Activated CD4-positive, alpha-beta memory T cell treated with anti-CD3 and anti-CD28 coated beads, Interleukin-2, amount 10 ng/mL, durations not matched to agents 7 days and 5 days (primary cell): ENCODE results near the gene MED12L. TPM values are rescaled to one million over a fixed set of nuclear protein-coding genes. Genes with fewer than 3 reads are reported as not detected.
"Not testable (repeated sequence)": the region's sequence is repeated elsewhere in the genome, so short reads cannot be mapped to it uniquely, and the experiment has no call there.

Experiments
- CTCF ChIA-PET: fragments of 350-600 bp; sonication (Branson Sonifier 250); formaldehyde crosslinking; loops from one replicate; lab custom pipeline; 2021; ENCODE audit warnings: antibody characterized with exemption, inconsistent platforms; lab: Charles Lee
- POLR2A ChIA-PET: fragments of 350-600 bp; sonication (Branson Sonifier 250); formaldehyde crosslinking; loops from one replicate; lab custom pipeline; 2021; ENCODE audit warnings: antibody characterized with exemption; lab: Charles Lee
- DNase-seq: peaks from one replicate; pipeline ENCODE4 v3.0.0-alpha.2; 2020
- H3K27ac Mint-ChIP-seq: one replicate; pipeline ENCODE4 v1.8.0; 2021; ENCODE audit warnings: mild to moderate bottlenecking, mixed read lengths
- H3K27me3 Mint-ChIP-seq: one replicate; pipeline ENCODE4 v1.8.0; 2021; ENCODE audit warnings: mixed read lengths
- H3K36me3 Mint-ChIP-seq: one replicate; pipeline ENCODE4 v1.8.0; 2021; ENCODE audit warnings: low read depth, mixed read lengths
- H3K4me1 Mint-ChIP-seq: one replicate; pipeline ENCODE4 v1.8.0; 2021; ENCODE audit warnings: mixed read lengths
- H3K4me3 Mint-ChIP-seq: one replicate; pipeline ENCODE4 v1.8.0; 2021; ENCODE audit warnings: mild to moderate bottlenecking, mixed read lengths
- H3K9me3 Mint-ChIP-seq: one replicate; pipeline ENCODE4 v1.8.0; 2021; ENCODE audit warnings: mixed read lengths
- total RNA-seq, 2 experiments: library from RNA; stranded (reverse); gene quantifications; one replicate each; pipeline ENCODE4 v1.2.3, GENCODE V29; 2021

MED12L gene, protein sequence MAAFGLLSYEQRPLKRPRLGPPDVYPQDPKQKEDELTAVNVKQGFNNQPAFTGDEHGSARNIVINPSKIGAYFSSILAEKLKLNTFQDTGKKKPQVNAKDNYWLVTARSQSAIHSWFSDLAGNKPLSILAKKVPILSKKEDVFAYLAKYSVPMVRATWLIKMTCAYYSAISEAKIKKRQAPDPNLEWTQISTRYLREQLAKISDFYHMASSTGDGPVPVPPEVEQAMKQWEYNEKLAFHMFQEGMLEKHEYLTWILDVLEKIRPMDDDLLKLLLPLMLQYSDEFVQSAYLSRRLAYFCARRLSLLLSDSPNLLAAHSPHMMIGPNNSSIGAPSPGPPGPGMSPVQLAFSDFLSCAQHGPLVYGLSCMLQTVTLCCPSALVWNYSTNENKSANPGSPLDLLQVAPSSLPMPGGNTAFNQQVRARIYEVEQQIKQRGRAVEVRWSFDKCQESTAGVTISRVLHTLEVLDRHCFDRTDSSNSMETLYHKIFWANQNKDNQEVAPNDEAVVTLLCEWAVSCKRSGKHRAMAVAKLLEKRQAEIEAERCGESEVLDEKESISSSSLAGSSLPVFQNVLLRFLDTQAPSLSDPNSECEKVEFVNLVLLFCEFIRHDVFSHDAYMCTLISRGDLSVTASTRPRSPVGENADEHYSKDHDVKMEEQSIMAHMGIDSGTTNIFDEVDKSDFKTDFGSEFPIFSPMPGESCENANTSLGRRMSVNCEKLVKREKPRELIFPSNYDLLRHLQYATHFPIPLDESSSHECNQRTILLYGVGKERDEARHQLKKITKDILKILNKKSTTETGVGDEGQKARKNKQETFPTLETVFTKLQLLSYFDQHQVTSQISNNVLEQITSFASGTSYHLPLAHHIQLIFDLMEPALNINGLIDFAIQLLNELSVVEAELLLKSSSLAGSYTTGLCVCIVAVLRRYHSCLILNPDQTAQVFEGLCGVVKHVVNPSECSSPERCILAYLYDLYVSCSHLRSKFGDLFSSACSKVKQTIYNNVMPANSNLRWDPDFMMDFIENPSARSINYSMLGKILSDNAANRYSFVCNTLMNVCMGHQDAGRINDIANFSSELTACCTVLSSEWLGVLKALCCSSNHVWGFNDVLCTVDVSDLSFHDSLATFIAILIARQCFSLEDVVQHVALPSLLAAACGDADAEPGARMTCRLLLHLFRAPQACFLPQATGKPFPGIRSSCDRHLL (N-terminal part only)
- 1 to 10 TPM; 1.6 TPM for total RNA-seq

DNA sequence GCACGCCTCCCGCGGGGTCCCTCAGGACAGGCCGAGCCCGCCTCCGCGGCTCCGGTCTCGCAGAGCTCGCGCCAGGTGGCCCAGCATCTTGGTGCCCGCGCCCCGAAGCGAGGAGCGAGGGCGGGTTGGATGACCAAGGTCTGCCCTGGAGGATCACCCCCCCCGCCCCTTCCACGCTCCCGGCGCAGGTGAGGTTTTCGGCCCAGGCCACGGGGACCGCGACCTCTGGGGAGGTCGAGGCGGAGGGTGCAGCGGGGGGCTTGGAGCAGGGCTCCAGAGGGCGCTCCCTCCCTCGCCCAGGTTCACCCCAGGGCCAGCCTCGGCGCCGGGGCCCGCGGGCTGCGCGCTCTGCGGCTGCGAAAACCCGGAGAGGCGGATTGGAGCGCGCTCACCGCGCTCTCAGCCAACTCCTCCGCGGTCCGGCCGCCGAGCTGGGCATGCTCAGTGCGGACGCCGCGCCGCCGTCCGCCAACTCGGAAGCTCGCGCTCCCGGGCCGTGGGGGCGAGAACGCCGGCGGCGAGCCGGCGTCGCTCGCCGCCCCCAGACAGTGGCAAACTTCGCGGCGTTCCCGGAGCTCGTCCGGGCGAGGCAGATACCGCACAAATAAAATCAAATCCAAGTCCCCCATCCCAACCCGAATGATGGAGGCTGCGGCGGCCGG, at the start of gene MED12L:
MED12L (plus strand) TSS at position 438 of the 662 bp plus-strand sequence. CDS start 1,263 bp downstream, outside the sequence.
- POLR2A ChIA-PET: interaction anchor here (1.1 to 2.6 kb wide), 2 partner anchors 118 to 323 kb away, joined by 3 to 10 read pairs; partner anchors contain the start of genes GPR171 and SIAH2
- H3K4me3 Mint-ChIP-seq: peak within 1 kb of the TSS; percentile 77
- no peaks in the 10 kb centered on the region for H3K9me3 Mint-ChIP-seq
- H3K27ac Mint-ChIP-seq: no peak within 1 kb of the TSS
- peaks cover 10% of the 10 kb centered on the region for H3K4me1 Mint-ChIP-seq
- DNase-seq: peak; percentile 63
- CTCF ChIA-PET: interaction anchor here (0.5 to 4.3 kb wide), 12 partner anchors 8 to 657 kb away, joined by 3 to 29 read pairs (median 5); partner anchors contain the start of gene ERICH6
- H3K36me3 Mint-ChIP-seq: no peaks in the 10 kb centered on the region
- H3K27me3 Mint-ChIP-seq: peaks cover 51% of the 10 kb centered on the region

DNA sequence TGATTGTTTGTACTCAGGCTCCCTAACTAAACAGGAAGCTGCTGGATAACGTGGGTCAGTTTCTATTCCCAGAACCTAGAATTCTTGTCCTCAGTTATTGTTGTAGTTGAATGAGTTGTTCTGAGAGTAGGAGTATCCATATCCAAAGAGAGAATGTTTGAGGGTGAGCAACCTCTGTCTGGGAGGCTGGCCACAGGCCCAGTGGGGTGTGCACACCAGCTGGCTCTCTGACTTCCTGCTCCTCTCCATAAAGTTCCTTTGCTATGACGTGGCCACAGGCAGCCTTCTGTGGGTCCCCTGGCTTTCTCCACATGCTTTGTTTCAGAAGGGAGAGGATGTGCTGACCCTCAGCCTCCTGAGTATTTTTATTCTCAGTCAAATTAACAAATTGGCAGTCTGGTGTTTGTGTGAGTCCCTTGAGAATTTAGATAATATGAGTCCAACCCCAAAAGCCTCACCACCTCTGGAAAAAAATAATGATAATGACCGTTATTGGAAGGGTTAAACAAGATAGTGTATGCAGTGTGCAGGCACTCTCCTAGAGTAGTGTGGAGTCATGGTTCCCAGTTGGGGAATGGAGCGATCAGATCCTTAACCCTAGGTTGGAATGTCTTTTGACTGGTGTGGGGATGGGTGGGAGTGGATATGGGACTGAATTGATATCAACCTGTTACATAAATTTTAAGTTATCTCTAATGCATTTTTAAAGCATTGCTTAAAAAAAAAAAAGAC, 47.6 kb upstream of the MED12L start:
- CTCF ChIA-PET: no interaction called here
- POLR2A ChIA-PET: no interaction called here
- Mint-ChIP-seq H3K27me3 (peaks cover 5% of the 10 kb centered on the region), H3K36me3 (no peaks in the 10 kb centered on the region), H3K27ac (no peak overlapping the region), H3K4me3 (no peak overlapping the region), H3K9me3 (no peaks in the 10 kb centered on the region), H3K4me1 (no peaks in the 10 kb centered on the region)
- no peak for DNase-seq

DNA sequence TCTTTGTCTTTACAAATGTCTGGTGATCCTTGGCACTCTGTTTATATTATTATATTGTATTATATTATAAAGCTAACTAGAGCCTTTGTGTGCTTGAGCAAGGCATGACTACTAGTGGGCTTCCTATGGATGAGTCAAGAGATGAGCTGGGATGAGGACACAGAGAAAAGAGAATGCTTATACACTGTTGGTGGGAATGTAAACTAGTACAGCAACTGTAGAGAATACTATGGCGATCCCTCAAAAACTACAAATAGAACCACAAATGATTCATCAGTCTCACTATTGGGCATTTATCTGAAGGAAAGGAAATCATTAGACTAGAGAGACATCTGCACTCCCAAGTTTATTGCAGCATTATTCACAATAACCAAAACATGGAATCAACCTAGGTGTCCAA, 40.8 kb upstream of the MED12L start:
- CTCF ChIA-PET: no interaction called here
- no peak overlapping the region for H3K4me3 Mint-ChIP-seq
- POLR2A ChIA-PET: no interaction called here
- no peak overlapping the region for H3K27ac Mint-ChIP-seq
- no peaks in the 10 kb centered on the region for H3K36me3 Mint-ChIP-seq
- DNase-seq: no peak
- no peaks in the 10 kb centered on the region for H3K4me1 Mint-ChIP-seq
- H3K9me3 Mint-ChIP-seq: no peaks in the 10 kb centered on the region
- H3K27me3 Mint-ChIP-seq: peaks cover 16% of the 10 kb centered on the region

DNA sequence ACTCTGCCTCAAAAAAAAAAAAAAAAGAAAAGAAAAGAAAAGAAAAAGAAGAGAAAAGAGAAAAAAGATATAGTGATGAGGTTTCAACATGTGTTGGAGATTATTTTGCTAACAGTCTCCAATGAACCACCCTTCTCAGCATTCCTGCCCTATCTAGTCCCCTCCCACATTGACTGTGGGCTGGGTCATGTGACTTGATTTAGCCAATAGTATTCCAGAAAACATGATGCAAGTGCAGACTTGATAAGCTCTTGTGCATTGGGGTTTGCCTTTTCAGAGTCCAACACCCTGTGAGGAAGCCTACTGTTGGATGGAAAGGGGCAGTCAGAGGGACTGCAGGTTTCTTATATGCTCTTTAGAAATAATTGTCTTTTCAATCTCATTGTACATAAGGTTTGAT, 37.8 kb upstream of the MED12L start:
- DNase-seq: no peak
- H3K36me3 Mint-ChIP-seq: no peaks in the 10 kb centered on the region
- peaks cover 19% of the 10 kb centered on the region for H3K27me3 Mint-ChIP-seq
- no peaks in the 10 kb centered on the region for H3K4me1 Mint-ChIP-seq
- H3K4me3 Mint-ChIP-seq: no peak overlapping the region
- POLR2A ChIA-PET: no interaction called here
- no peak overlapping the region for H3K27ac Mint-ChIP-seq
- no peaks in the 10 kb centered on the region for H3K9me3 Mint-ChIP-seq
- CTCF ChIA-PET: no interaction called here

DNA sequence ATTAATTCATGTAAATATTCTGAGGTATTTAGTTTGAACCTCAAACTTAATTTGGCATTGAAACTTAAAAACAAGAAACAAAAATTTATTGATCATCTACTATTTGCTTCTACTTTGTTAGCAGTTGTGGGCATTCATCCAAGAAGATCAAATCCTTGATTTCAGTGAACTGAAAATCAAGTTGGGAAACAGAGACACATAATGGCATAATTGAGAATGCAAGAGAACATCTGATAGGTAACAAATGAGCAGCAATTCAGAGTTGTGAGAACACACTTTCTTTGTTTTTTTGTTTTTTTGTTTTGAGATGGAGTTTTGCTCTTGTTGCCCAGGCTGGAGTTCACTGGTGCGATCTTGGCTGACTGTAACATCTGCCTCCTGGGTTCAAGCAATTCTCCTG, 33.9 kb upstream of the MED12L start:
- ChIA-PET POLR2A (interaction anchor here (0.7 kb wide), 1 partner anchor 52 kb away, joined by 3 read pairs; no protein-coding TSS in a partner anchor), CTCF (interaction anchor here (0.7 kb wide), 1 partner anchor 116 kb away, joined by 5 read pairs; no protein-coding TSS in a partner anchor)
- no peak overlapping the region for H3K4me3 Mint-ChIP-seq
- no peaks in the 10 kb centered on the region for H3K36me3 Mint-ChIP-seq
- H3K4me1 Mint-ChIP-seq: no peaks in the 10 kb centered on the region
- DNase-seq: no peak
- H3K9me3 Mint-ChIP-seq: no peaks in the 10 kb centered on the region
- no peak overlapping the region for H3K27ac Mint-ChIP-seq
- peaks cover 28% of the 10 kb centered on the region for H3K27me3 Mint-ChIP-seq

DNA sequence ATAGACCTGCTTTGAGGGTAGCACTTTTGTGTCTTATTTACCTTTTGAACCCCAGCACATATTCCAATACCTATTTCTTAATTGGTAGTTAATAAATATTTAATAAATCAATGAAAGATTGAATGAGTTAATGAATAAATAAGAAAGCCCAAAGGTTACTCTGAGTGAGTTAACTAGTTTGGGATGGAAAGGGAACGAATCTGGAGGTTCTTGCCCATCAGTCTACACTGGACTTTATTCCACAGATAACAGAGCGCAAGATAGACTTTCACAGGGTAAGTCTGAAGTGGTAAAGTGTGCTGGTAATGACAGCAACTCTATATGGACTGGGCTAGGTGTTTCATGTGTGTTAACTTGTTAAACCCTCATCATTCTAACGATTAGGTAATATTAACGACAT, 33.1 kb upstream of the MED12L start:
- CTCF ChIA-PET: no interaction called here
- H3K4me3 Mint-ChIP-seq: no peak overlapping the region
- no peaks in the 10 kb centered on the region for H3K9me3 Mint-ChIP-seq
- H3K27ac Mint-ChIP-seq: no peak overlapping the region
- H3K36me3 Mint-ChIP-seq: no peaks in the 10 kb centered on the region
- H3K4me1 Mint-ChIP-seq: no peaks in the 10 kb centered on the region
- no peak for DNase-seq
- peaks cover 30% of the 10 kb centered on the region for H3K27me3 Mint-ChIP-seq
- POLR2A ChIA-PET: interaction anchor here (0.7 kb wide), 1 partner anchor 53 kb away, joined by 3 read pairs; no protein-coding TSS in a partner anchor

DNA sequence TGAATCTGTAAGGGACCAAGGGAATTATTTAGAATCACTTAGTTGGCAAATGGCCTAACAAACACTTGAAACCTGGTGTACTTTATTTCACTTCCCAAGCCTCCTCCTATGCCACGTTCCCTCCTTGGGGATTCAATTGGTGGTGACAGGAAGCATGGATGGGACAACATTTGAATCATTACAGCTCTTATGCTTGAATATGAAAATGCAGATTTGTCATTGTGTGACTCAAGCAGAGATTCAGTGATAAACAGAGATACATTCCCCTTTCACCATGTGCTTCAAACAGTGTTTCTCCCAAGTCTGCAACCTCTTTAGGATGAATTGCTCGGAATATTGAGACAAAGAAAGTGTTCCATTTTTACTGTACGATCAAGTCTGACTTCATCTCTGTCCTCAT, 32.7 kb upstream of the MED12L start:
- no peak overlapping the region for H3K4me3 Mint-ChIP-seq
- no peaks in the 10 kb centered on the region for H3K9me3 Mint-ChIP-seq
- no peak overlapping the region for H3K27ac Mint-ChIP-seq
- ChIA-PET CTCF (no interaction called here), POLR2A (no interaction called here)
- DNase-seq: no peak
- H3K4me1 Mint-ChIP-seq: no peaks in the 10 kb centered on the region
- no peaks in the 10 kb centered on the region for H3K36me3 Mint-ChIP-seq
- peaks cover 35% of the 10 kb centered on the region for H3K27me3 Mint-ChIP-seq

DNA sequence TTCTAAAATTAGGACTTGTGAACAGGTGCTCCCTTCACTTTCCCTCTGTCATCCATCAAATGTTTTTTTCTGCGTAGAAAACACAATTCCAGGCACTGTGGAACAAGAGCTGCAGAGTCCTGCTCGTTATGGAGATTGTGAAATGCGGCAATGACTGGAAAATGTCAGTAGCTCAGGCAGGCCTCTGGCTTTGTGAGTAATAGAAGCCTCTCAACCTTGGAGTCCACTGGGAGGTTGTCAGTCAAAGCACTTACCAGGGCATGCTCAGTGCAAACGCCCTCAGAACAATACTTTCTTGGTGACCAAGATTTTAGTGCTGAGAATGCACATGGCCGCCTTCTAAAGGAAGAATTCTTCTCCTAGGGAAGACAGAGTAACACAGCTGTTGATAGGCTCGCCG, 26.7 kb upstream of the MED12L start:
- Mint-ChIP-seq H3K4me3 (no peak overlapping the region), H3K27ac (no peak overlapping the region), H3K4me1 (no peaks in the 10 kb centered on the region), H3K9me3 (no peaks in the 10 kb centered on the region), H3K27me3 (peaks cover 22% of the 10 kb centered on the region), H3K36me3 (no peaks in the 10 kb centered on the region)
- CTCF ChIA-PET: no interaction called here
- POLR2A ChIA-PET: no interaction called here
- DNase-seq: no peak

DNA sequence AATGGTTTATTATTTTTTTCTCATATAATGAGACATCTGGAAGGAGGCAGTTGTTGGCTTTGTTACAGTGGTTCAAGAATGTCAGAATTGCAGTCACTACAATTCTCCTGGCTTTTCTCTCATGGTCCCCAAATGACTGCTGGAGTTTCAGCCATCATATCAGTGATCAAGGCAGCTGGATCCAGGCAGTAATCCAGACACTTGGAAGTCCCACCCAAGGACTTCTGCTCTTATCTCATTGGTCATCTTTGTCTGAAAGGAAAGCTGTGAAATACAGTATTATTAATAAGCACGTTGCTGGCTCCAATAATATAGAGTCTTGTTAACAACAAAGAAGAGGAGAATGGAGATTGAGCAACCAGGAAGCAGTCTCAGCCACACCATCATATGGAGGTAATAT, 22.9 kb upstream of the MED12L start:
- Mint-ChIP-seq H3K27ac (no peak overlapping the region), H3K4me3 (no peak overlapping the region), H3K4me1 (no peaks in the 10 kb centered on the region), H3K9me3 (no peaks in the 10 kb centered on the region), H3K27me3 (peaks cover 19% of the 10 kb centered on the region), H3K36me3 (no peaks in the 10 kb centered on the region)
- DNase-seq: no peak
- ChIA-PET CTCF (no interaction called here), POLR2A (no interaction called here)

DNA sequence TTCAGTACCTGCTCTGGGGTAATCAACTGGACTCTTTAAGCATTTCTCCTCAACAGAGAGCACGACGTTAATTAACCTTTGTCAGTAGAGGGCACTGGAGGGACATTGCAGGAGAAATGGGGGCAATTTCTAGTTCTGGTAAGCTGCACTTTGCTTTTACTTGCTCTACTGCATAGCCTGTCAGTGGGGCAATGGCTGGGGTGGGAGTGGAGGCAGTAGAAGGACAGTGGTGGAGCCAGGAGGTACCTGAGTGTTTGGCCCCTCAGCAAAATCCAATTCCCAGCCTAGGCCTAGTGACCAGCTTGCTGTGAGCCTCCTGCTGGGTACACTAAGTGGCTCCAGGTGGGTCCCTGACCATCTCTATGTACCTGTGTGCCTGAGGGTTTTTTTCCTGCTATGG, 18.3 kb upstream of the MED12L start:
- H3K9me3 Mint-ChIP-seq: no peaks in the 10 kb centered on the region
- ChIA-PET CTCF (interaction anchor here (0.6 to 5.0 kb wide), 4 partner anchors 17 to 83 kb away, joined by 3 to 32 read pairs (median 16); partner anchors contain the start of gene MED12L), POLR2A (no interaction called here)
- H3K36me3 Mint-ChIP-seq: no peaks in the 10 kb centered on the region
- no peak overlapping the region for H3K4me3 Mint-ChIP-seq
- no peak for DNase-seq
- no peaks in the 10 kb centered on the region for H3K4me1 Mint-ChIP-seq
- peaks cover 14% of the 10 kb centered on the region for H3K27me3 Mint-ChIP-seq
- H3K27ac Mint-ChIP-seq: no peak overlapping the region

DNA sequence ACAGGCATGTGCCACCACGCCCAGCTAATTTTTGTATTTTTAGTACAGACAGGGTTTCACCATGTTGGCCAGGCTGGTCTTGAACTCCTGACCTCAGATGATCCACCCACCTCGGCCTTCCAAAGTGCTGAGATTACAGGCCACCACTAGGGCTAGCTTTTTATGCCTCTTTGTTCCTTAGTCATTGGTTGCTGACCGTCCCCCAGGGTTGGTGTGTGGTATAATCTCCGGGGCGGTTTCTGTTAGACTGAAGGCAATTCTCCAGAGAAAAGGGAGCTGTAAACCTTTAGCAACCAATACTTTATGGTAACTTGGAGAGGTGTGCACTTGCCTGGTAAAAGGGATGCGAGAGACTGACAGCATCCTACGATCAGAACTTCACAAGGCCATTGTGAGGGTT, 12.6 kb upstream of the MED12L start:
- H3K4me1 Mint-ChIP-seq, POLR2A ChIA-PET: not testable (repeated sequence)
- CTCF ChIA-PET: interaction anchor here (0.7 kb wide), 1 partner anchor 129 kb away, joined by 3 read pairs; no protein-coding TSS in a partner anchor

DNA sequence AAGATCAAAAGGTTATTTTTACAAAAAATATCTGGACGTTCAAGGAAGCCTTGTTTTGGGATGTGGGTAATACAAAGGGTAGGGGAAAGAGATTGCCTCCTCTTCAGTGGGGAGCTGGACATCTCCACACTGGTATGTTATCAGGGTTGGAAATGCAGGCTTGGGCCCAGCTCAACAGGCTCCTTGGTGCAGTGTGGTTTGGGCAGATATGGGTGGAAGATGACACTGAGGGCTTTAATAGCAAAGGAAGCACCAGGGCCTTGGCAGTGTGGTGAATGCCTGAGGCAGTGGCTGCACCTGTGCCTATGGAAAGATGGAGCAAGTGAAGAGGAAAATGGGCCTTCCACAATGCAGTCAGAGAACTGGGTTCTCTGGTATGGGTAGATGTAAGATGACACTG, 11.2 kb upstream of the MED12L start:
- peaks cover 7% of the 10 kb centered on the region for H3K27me3 Mint-ChIP-seq
- no peak overlapping the region for H3K27ac Mint-ChIP-seq
- no peak for DNase-seq
- POLR2A ChIA-PET: no interaction called here
- CTCF ChIA-PET: no interaction called here
- no peaks in the 10 kb centered on the region for H3K36me3 Mint-ChIP-seq
- H3K9me3 Mint-ChIP-seq: no peaks in the 10 kb centered on the region
- no peaks in the 10 kb centered on the region for H3K4me1 Mint-ChIP-seq
- no peak overlapping the region for H3K4me3 Mint-ChIP-seq

More for the DNA sequence above, 12.6 kb upstream of the MED12L start:
- not testable (repeated sequence) for H3K9me3 Mint-ChIP-seq, H3K36me3 Mint-ChIP-seq, DNase-seq, H3K27me3 Mint-ChIP-seq, H3K4me3 Mint-ChIP-seq, H3K27ac Mint-ChIP-seq
